Activated naive CD4-positive, alpha-beta T cell treated with anti-CD3 and anti-CD28 coated beads, Interleukin-2, amount 10 ng/mL, durations not matched to agents 7 days and 5 days (primary cell): ENCODE results near the gene SERPINA1.
A peak's percentile ranks its signal among the peaks of the same experiment; 100 is the strongest.

Experiments used
- CTCF ChIA-PET: fragments of 350-600 bp; sonication (Branson Sonifier 250); formaldehyde crosslinking; loops from one replicate; lab custom pipeline; 2021; ENCODE audit warnings: antibody characterized with exemption; lab: Charles Lee
- DNase-seq: peaks from one replicate; pipeline ENCODE4 v3.0.0-alpha.2; 2020
- H3K27ac Mint-ChIP-seq: one replicate; pipeline ENCODE4 v1.8.0; 2021; ENCODE audit warnings: mild to moderate bottlenecking, moderate library complexity, mixed read lengths
- H3K27me3 Mint-ChIP-seq: one replicate; pipeline ENCODE4 v1.8.0; 2021; ENCODE audit warnings: mild to moderate bottlenecking, mixed read lengths
- H3K36me3 Mint-ChIP-seq: one replicate; pipeline ENCODE4 v1.8.0; 2021; ENCODE audit warnings: mixed read lengths
- H3K4me1 Mint-ChIP-seq: one replicate; pipeline ENCODE4 v1.8.0; 2021; ENCODE audit warnings: mixed read lengths
- H3K4me3 Mint-ChIP-seq: one replicate; pipeline ENCODE4 v1.8.0; 2021; ENCODE audit warnings: mild to moderate bottlenecking, moderate library complexity, mixed read lengths
- H3K9me3 Mint-ChIP-seq: one replicate; pipeline ENCODE4 v1.8.0; 2021; ENCODE audit warnings: mixed read lengths

The SERPINA1 gene

GRCh38 chr14:94394025-94394493, 5.7 kb upstream of the SERPINA1 start:
- no peak overlapping the region for H3K27ac Mint-ChIP-seq
- H3K9me3 Mint-ChIP-seq, result no peaks in the 10 kb centered on the region

GRCh38 chr14:94393474-94393873, 5.1 kb upstream of the SERPINA1 start:
- H3K27me3 Mint-ChIP-seq, result peaks cover 11% of the 10 kb centered on the region
- H3K4me3 Mint-ChIP-seq, result no peak overlapping the region
- H3K27ac Mint-ChIP-seq, result no peak overlapping the region
- no peaks in the 10 kb centered on the region for H3K36me3 Mint-ChIP-seq
- H3K4me1 Mint-ChIP-seq, result peaks cover 12% of the 10 kb centered on the region
- CTCF ChIA-PET, result no interaction called here
- H3K9me3 Mint-ChIP-seq, result no peaks in the 10 kb centered on the region
- DNase-seq, result no peak

More at GRCh38 chr14:94394025-94394493, 5.7 kb upstream of the SERPINA1 start:
- H3K36me3 Mint-ChIP-seq, result no peaks in the 10 kb centered on the region
- H3K4me1 Mint-ChIP-seq, result peaks cover 12% of the 10 kb centered on the region
- no peak overlapping the region for H3K4me3 Mint-ChIP-seq
- no peak for DNase-seq
- H3K27me3 Mint-ChIP-seq, result peaks cover 11% of the 10 kb centered on the region
- CTCF ChIA-PET, result interaction anchor here (0.9 kb wide), 1 partner anchor 29 kb away, joined by 3 read pairs; no protein-coding TSS in a partner anchor

GRCh38 chr14:94392510-94392935, 4.1 kb upstream of the SERPINA1 start:
- DNase-seq, result peak; percentile 38
- CTCF ChIA-PET, result no interaction called here
- Mint-ChIP-seq H3K9me3 (no peaks in the 10 kb centered on the region), H3K4me1 (peaks cover 12% of the 10 kb centered on the region), H3K27me3 (peaks cover 2% of the 10 kb centered on the region), H3K4me3 (no peak overlapping the region), H3K27ac (no peak overlapping the region), H3K36me3 (no peaks in the 10 kb centered on the region)

- CTCF ChIA-PET, result no interaction called here
- no peak overlapping the region for H3K27ac Mint-ChIP-seq
- H3K4me3 Mint-ChIP-seq, result no peak overlapping the region
- no peaks in the 10 kb centered on the region for H3K9me3 Mint-ChIP-seq
- no peaks in the 10 kb centered on the region for H3K36me3 Mint-ChIP-seq
- no peaks in the 10 kb centered on the region for H3K27me3 Mint-ChIP-seq
- DNase-seq, result no peak
- peaks cover 12% of the 10 kb centered on the region for H3K4me1 Mint-ChIP-seq
Observed at GRCh38 chr14:94391281-94391975, 3.0 kb upstream of the SERPINA1 start.

- Mint-ChIP-seq H3K4me1 (peaks cover 12% of the 10 kb centered on the region), H3K27ac (no peak overlapping the region), H3K9me3 (no peaks in the 10 kb centered on the region)
Observed at GRCh38 chr14:94390372-94391086, 2.1 kb upstream of the SERPINA1 start.

GRCh38 chr14:94389731-94390371, 1.4 kb upstream of the SERPINA1 start:
- Mint-ChIP-seq H3K27me3 (no peaks in the 10 kb centered on the region), H3K4me3 (no peak overlapping the region), H3K9me3 (no peaks in the 10 kb centered on the region), H3K36me3 (no peaks in the 10 kb centered on the region), H3K27ac (no peak overlapping the region), H3K4me1 (peaks cover 12% of the 10 kb centered on the region)
- no peak for DNase-seq
- CTCF ChIA-PET, result no interaction called here

More at GRCh38 chr14:94390372-94391086, 2.1 kb upstream of the SERPINA1 start:
- Mint-ChIP-seq H3K27me3 (no peaks in the 10 kb centered on the region), H3K4me3 (no peak overlapping the region), H3K36me3 (no peaks in the 10 kb centered on the region)
- CTCF ChIA-PET, result no interaction called here
- no peak for DNase-seq

GRCh38 chr14:94389104-94389469, 685 bp upstream of the SERPINA1 start:
- CTCF ChIA-PET, result no interaction called here
- DNase-seq, result no peak
- H3K4me1 Mint-ChIP-seq, result peaks cover 12% of the 10 kb centered on the region
- no peak overlapping the region for H3K27ac Mint-ChIP-seq
- H3K9me3 Mint-ChIP-seq, result no peaks in the 10 kb centered on the region
- no peaks in the 10 kb centered on the region for H3K36me3 Mint-ChIP-seq
- no peak overlapping the region for H3K4me3 Mint-ChIP-seq
- no peaks in the 10 kb centered on the region for H3K27me3 Mint-ChIP-seq

GRCh38 chr14:94388027-94388383, 397 bp downstream of the SERPINA1 start:
- Mint-ChIP-seq H3K27ac (no peak overlapping the region), H3K4me1 (peaks cover 12% of the 10 kb centered on the region), H3K27me3 (no peaks in the 10 kb centered on the region), H3K4me3 (no peak overlapping the region), H3K9me3 (no peaks in the 10 kb centered on the region), H3K36me3 (no peaks in the 10 kb centered on the region)
- CTCF ChIA-PET, result no interaction called here
- no peak for DNase-seq

- no peak overlapping the region for H3K4me3 Mint-ChIP-seq
- H3K4me1 Mint-ChIP-seq, result peaks cover 6% of the 10 kb centered on the region
- H3K36me3 Mint-ChIP-seq, result no peaks in the 10 kb centered on the region
- CTCF ChIA-PET, result no interaction called here
- H3K27ac Mint-ChIP-seq, result no peak overlapping the region
- DNase-seq, result no peak
- H3K9me3 Mint-ChIP-seq, result no peaks in the 10 kb centered on the region
- no peaks in the 10 kb centered on the region for H3K27me3 Mint-ChIP-seq
Observed at GRCh38 chr14:94387051-94388026, 1.1 kb downstream of the SERPINA1 start.

- H3K36me3 Mint-ChIP-seq, result no peaks in the 10 kb centered on the region
- CTCF ChIA-PET, result no interaction called here
- no peak for DNase-seq
- no peak overlapping the region for H3K27ac Mint-ChIP-seq
- no peaks in the 10 kb centered on the region for H3K4me1 Mint-ChIP-seq
- no peaks in the 10 kb centered on the region for H3K9me3 Mint-ChIP-seq
- H3K4me3 Mint-ChIP-seq, result no peak overlapping the region
- H3K27me3 Mint-ChIP-seq, result no peaks in the 10 kb centered on the region
Observed at GRCh38 chr14:94386085-94387031, 2.0 kb downstream of the SERPINA1 start.

- Mint-ChIP-seq H3K9me3 (no peaks in the 10 kb centered on the region), H3K4me1 (no peaks in the 10 kb centered on the region), H3K36me3 (no peaks in the 10 kb centered on the region), H3K27ac (no peak overlapping the region), H3K4me3 (no peak overlapping the region), H3K27me3 (no peaks in the 10 kb centered on the region)
- CTCF ChIA-PET, result no interaction called here
- no peak for DNase-seq
Observed at GRCh38 chr14:94385553-94386057, 2.8 kb downstream of the SERPINA1 start.

GRCh38 chr14:94384342-94384741, 4.1 kb downstream of the SERPINA1 start:
- CTCF ChIA-PET, result no interaction called here
- Mint-ChIP-seq H3K27ac (no peak overlapping the region), H3K4me3 (no peak overlapping the region), H3K4me1 (no peaks in the 10 kb centered on the region), H3K36me3 (no peaks in the 10 kb centered on the region), H3K27me3 (no peaks in the 10 kb centered on the region), H3K9me3 (no peaks in the 10 kb centered on the region)
- no peak for DNase-seq

- no peak overlapping the region for H3K27ac Mint-ChIP-seq
- H3K36me3 Mint-ChIP-seq, result no peaks in the 10 kb centered on the region
- H3K4me3 Mint-ChIP-seq, result no peak overlapping the region
- DNase-seq, result no peak
- no peaks in the 10 kb centered on the region for H3K4me1 Mint-ChIP-seq
- H3K9me3 Mint-ChIP-seq, result no peaks in the 10 kb centered on the region
- CTCF ChIA-PET, result no interaction called here
- H3K27me3 Mint-ChIP-seq, result peaks cover 1% of the 10 kb centered on the region
Observed at GRCh38 chr14:94383777-94384176, 4.6 kb downstream of the SERPINA1 start.
